PC-3 (cell line): ENCODE data around the gene RDX. TPM values are rescaled to one million over a fixed set of nuclear protein-coding genes. Genes with fewer than 3 reads are reported as not detected.
A peak's percentile ranks its signal among the peaks of the same experiment; 100 is the strongest.

ENCODE experiments used
- ATAC-seq: fragments of 200-7000 bp; cut with Tn5 transposase; 2 replicates; pipeline ENCODE4 v1.9.1; 2020; ENCODE audit warnings: mild to moderate bottlenecking, moderate library complexity
- BruUV-seq: library from RNA; stranded (reverse); fragments of 400-500 nt; replicated peaks from 2 replicates; lab custom pipeline; 2021; lab: Mats Ljungman, UMichigan
- CTCF ChIA-PET: fragments of 300-600 bp; sonication (Branson Sonifier 250); formaldehyde crosslinking; loops from one replicate; lab custom pipeline; 2022; ENCODE audit warnings: antibody characterized with exemption; lab: Charles Lee
- POLR2A ChIA-PET: fragments of 300-600 bp; sonication (Branson Sonifier 250); formaldehyde crosslinking; loops from one replicate; lab custom pipeline; 2022; ENCODE audit warnings: antibody characterized with exemption; ENCODE audit not compliant: unreplicated experiment; lab: Charles Lee
- DNase-seq: peaks from one replicate; pipeline ENCODE4 v3.0.0-alpha.2; 2015
- H2AFZ ChIP-seq: fragments of 300-600 bp; sonication (generic); 2 replicates; pipeline ENCODE4 v1.6.0; 2016; ENCODE audit warnings: antibody characterized with exemption, low read length
- H3F3A ChIP-seq: fragments of 300-600 bp; sonication (generic); one replicate; pipeline ENCODE4 v1.6.0; 2017; ENCODE audit warnings: antibody characterized with exemption, low read length, control low read depth, mild to moderate bottlenecking; ENCODE audit not compliant: unreplicated experiment
- H3K27ac ChIP-seq: fragments of 300-600 bp; sonication (generic); 2 replicates; pipeline ENCODE4 v1.5.1; 2016; ENCODE audit warnings: mild to moderate bottlenecking, low read length
- H3K27me3 ChIP-seq: fragments of 300-600 bp; sonication (generic); 2 replicates; pipeline ENCODE4 v1.6.1; 2016; ENCODE audit warnings: low read length, mixed read lengths
- H3K36me3 ChIP-seq: fragments of 300-600 bp; sonication (generic); 2 replicates; pipeline ENCODE4 v1.6.1; 2016; ENCODE audit warnings: low read depth, mixed run types, low read length, mixed read lengths
- H3K4me1 ChIP-seq: fragments of 300-600 bp; sonication (generic); 2 replicates; pipeline ENCODE4 v1.5.1; 2016; ENCODE audit warnings: low read length; ENCODE audit not compliant: insufficient read depth
- H3K4me2 ChIP-seq: fragments of 300-600 bp; sonication (generic); 2 replicates; pipeline ENCODE4 v1.6.0; 2016; ENCODE audit warnings: low read length
- H3K4me3 ChIP-seq: fragments of 300-600 bp; sonication (generic); 2 replicates; pipeline ENCODE4 v1.5.1; 2016; ENCODE audit warnings: mild to moderate bottlenecking, low read length, mixed read lengths
- H3K79me2 ChIP-seq: fragments of 300-600 bp; sonication (generic); 2 replicates; pipeline ENCODE4 v1.6.1; 2017; ENCODE audit warnings: low read length, mixed read lengths
- H3K9ac ChIP-seq: fragments of 300-600 bp; sonication (generic); 2 replicates; pipeline ENCODE4 v1.6.0; 2016; ENCODE audit warnings: mild to moderate bottlenecking, low read length
- H3K9me2 ChIP-seq: fragments of 300-600 bp; sonication (generic); replicated peaks from 2 replicates; pipeline ENCODE4 v1.6.1; 2016; ENCODE audit warnings: mixed run types, low read length, mixed read lengths
- H3K9me3 ChIP-seq: fragments of 300-600 bp; sonication (generic); 2 replicates; pipeline ENCODE4 v1.6.1; 2016; ENCODE audit warnings: low read length, mixed read lengths
- H4K20me1 ChIP-seq: fragments of 300-600 bp; sonication (generic); 2 replicates; pipeline ENCODE4 v1.6.1; 2016; ENCODE audit warnings: low read length, mixed read lengths
- EZH2 ChIP-seq: fragments of 300-600 bp; sonication (generic); IDR thresholded peaks from one replicate; pipeline ENCODE4 v1.6.1; 2017; ENCODE audit warnings: antibody characterized with exemption, mild to moderate bottlenecking, low read length; ENCODE audit not compliant: unreplicated experiment
- EZH2phosphoT487 ChIP-seq: fragments of 300-600 bp; sonication (generic); IDR thresholded peaks from 2 replicates; pipeline ENCODE4 v1.6.1; 2018; ENCODE audit warnings: mild to moderate bottlenecking, antibody characterized with exemption, low read length, borderline replicate concordance
- intact Hi-C: fragments of 100-400 bp; cut with micrococcal nuclease; formaldehyde crosslinking; loops from 2 replicates; pipeline ENCODE4 v1.9.0; 2023
- total RNA-seq: library from RNA; depleted of rRNA; stranded (reverse); fragments of >200 nt; gene quantifications from 2 replicates; pipeline ENCODE4 v1.2.3, GENCODE V29; 2014
- TF ChIP-seq, protein P1 (sequence below): fragments of 300-600 bp; sonication (generic); conservative IDR thresholded peaks from 2 replicates; pipeline ENCODE4 v1.5.1; 2017; ENCODE audit warnings: antibody characterized with exemption, low read depth, mild to moderate bottlenecking, low read length

RDX gene
- total RNA-seq, 1 experiment from 2014 or later, result 86.2 TPM

DNA sequence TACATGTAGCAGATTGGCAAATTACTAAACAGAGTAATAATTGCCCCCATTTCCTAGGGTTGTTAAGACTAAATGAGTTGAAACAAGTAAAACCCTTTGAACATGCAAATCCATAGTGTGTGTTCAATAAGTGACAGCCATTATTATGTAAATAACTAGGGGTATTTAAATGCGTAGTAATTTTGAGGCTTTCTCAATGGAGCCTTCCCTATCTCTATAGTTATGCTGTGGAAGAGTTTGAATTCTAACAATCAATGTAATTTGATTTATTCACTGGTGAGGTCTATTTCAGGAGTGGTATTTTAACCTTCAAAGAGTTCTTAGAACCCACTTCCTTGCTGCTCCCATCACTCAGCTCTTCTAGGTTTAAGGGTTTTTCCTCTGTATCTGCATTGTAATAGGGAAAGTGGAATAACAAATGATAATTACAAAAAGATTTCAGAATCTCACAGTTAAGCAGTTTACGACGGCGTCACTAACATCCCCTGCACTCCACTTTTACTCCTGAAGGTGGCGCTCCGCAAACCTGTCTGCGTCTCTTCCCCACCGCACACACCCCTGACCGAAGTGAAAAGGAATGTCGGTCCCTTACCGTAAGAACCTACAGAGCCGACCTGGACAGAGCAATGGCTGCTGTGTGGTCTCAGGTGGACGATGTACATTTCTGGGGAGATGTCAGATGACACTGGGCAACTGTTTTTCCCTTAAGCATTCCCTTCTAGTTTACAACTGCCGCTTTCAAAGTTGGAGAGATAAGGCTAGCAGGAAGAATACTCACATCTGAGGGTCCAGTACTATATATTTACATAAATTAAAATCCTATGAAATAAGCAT lies 122.4 kb downstream of the RDX start:
- H3K9me2 ChIP-seq, result no peaks in the 10 kb centered on the region
- H3K4me3 ChIP-seq, result no peak overlapping the region
- no peaks in the 10 kb centered on the region for H4K20me1 ChIP-seq
- TF ChIP-seq, protein P1, sequence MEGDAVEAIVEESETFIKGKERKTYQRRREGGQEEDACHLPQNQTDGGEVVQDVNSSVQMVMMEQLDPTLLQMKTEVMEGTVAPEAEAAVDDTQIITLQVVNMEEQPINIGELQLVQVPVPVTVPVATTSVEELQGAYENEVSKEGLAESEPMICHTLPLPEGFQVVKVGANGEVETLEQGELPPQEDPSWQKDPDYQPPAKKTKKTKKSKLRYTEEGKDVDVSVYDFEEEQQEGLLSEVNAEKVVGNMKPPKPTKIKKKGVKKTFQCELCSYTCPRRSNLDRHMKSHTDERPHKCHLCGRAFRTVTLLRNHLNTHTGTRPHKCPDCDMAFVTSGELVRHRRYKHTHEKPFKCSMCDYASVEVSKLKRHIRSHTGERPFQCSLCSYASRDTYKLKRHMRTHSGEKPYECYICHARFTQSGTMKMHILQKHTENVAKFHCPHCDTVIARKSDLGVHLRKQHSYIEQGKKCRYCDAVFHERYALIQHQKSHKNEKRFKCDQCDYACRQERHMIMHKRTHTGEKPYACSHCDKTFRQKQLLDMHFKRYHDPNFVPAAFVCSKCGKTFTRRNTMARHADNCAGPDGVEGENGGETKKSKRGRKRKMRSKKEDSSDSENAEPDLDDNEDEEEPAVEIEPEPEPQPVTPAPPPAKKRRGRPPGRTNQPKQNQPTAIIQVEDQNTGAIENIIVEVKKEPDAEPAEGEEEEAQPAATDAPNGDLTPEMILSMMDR, result peak; percentile 86
- TF ChIP-seq EZH2phosphoT487, result no peak
- no peaks in the 10 kb centered on the region for H3F3A ChIP-seq
- H3K4me1 ChIP-seq, result no peaks in the 10 kb centered on the region
- no peaks in the 10 kb centered on the region for H3K27me3 ChIP-seq
- H2AFZ ChIP-seq, result no peak overlapping the region
- no TSS peak for BruUV-seq
- CTCF ChIA-PET, result no interaction called here
- intact Hi-C loops, result no loop called here
- no peak overlapping the region for H3K9ac ChIP-seq
- H3K36me3 ChIP-seq, result no peaks in the 10 kb centered on the region; the same call in 1 of the 2 replicates
- no peaks in the 10 kb centered on the region for H3K79me2 ChIP-seq
- H3K9me3 ChIP-seq, result no peaks in the 10 kb centered on the region
- no peak overlapping the region for H3K27ac ChIP-seq
- no peak overlapping the region for H3K4me2 ChIP-seq
- ATAC-seq (no peak), DNase-seq (peak; percentile 37)
- POLR2A ChIA-PET, result no interaction called here

DNA sequence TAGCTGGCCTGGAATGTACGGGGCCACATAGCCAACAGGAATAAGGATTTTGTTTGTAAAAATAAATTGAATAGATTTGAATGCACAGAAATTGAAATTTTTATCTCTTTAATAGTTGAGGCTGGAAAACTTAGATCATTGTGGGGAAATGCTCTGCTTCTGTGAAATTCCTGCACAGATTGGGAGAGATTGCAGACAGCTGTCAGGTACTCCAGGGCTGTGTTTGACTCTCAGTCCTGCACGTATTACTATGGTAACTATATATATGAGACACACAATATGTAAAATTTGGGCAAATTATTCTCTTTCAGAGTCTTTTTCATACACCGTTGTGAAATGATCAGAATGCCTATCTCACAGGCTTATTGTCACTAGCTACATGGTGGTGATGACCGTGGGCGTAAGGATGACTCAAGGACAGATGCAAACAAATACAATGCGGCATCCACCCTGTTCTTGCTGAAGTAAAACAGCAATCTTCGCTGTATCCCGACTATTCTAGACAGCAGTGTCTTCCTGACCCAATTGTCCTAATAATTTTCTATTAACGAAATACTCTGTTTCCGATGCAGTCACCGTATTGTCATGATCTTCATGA lies 123.8 kb downstream of the RDX start:
- POLR2A ChIA-PET, result no interaction called here
- Histone ChIP-seq H2AFZ (no peak overlapping the region), H3F3A (no peaks in the 10 kb centered on the region), H3K36me3 (peaks cover 2% of the 10 kb centered on the region), H3K4me3 (no peak overlapping the region), H3K79me2 (no peaks in the 10 kb centered on the region), H3K27me3 (no peaks in the 10 kb centered on the region), H3K27ac (no peak overlapping the region), H3K9me3 (no peaks in the 10 kb centered on the region), H3K4me2 (no peak overlapping the region), H3K4me1 (no peaks in the 10 kb centered on the region), H4K20me1 (no peaks in the 10 kb centered on the region), H3K9me2 (no peaks in the 10 kb centered on the region), H3K9ac (no peak overlapping the region)
- CTCF ChIA-PET, result no interaction called here
- no peak for DNase-seq
- intact Hi-C loops, result no loop called here
- BruUV-seq, result no TSS peak
- no peak for ATAC-seq
- no peak for TF ChIP-seq EZH2phosphoT487
- TF ChIP-seq, protein P1, result no peak

DNA sequence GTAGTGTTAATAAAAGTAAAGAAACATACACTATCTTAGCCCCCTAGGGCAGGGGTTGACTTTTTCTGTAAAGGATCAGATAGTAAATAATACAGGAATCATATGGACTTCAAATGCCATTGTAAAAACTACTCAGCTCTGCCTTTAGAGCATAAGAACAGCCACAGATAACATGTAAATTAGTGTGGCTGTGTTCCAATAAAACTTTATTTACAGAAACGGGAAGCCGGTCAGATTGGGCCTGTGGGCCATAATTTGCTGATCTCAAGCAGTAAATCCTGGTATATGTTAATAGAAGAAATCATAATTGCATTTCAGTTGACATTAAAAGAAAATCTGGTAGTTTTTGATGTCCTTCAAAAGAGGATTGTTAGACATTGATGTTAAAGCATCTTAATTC lies 126.7 kb downstream of the RDX start:
- Histone ChIP-seq H3K79me2 (0 out of 2 replicates have a peak, but pooled peaks cover 7% of the 10 kb centered on the region), H2AFZ (no peak overlapping the region), H3K9me3 (no peaks in the 10 kb centered on the region), H3K27me3 (no peaks in the 10 kb centered on the region), H3K4me1 (no peaks in the 10 kb centered on the region), H3K9me2 (no peaks in the 10 kb centered on the region), H3K4me2 (no peak overlapping the region), H3F3A (no peaks in the 10 kb centered on the region), H3K9ac (no peak overlapping the region), H3K4me3 (no peak overlapping the region), H3K36me3 (peaks cover 28% of the 10 kb centered on the region), H3K27ac (no peak overlapping the region), H4K20me1 (no peaks in the 10 kb centered on the region)
- BruUV-seq, result no TSS peak
- intact Hi-C loops, result no loop called here
- ChIA-PET CTCF (no interaction called here), POLR2A (no interaction called here)
- TF ChIP-seq EZH2phosphoT487, result no peak
- TF ChIP-seq, protein P1, result no peak
- TF ChIP-seq EZH2, result no peak
- ATAC-seq (no peak), DNase-seq (no peak)
